ENCODE results near the gene HOXC4. TPM values are rescaled to one million over a fixed set of nuclear protein-coding genes. Genes with fewer than 3 reads are reported as not detected.

The HOXC4 gene
- total RNA-seq, 1 donor from 2014 or later = not detected

GRCh38 chr12:54018468-54018984 lies 35.1 kb upstream of the HOXC4 start:
- H3K36me3 ChIP-seq (ENCODE audit: insufficient read depth, low read length) = no peaks in the 10 kb centered on the region
- no peaks in the 10 kb centered on the region for H3K79me2 ChIP-seq (ENCODE audit: insufficient read depth, low read length)
- H2AFZ ChIP-seq (ENCODE audit: low read depth, low read length) = no peak overlapping the region
- TF ChIP-seq EZH2 (IDR thresholded peaks at IDR 0.05; ENCODE audit: insufficient read depth, low read length) = no peak
- no peak for TF ChIP-seq CTCF (IDR thresholded peaks at IDR 0.05; ENCODE audit: insufficient read depth, low read depth, low read length)
- H3K9ac ChIP-seq (ENCODE audit: low read length) = no peak overlapping the region
- no peaks in the 10 kb centered on the region for H3K4me1 ChIP-seq (ENCODE audit: insufficient read depth, low read length)
- no peak for DNase-seq (ENCODE audit: low read depth)
- H3K4me2 ChIP-seq (ENCODE audit: low read length) = peak overlapping the region; percentile 72
- Mint-ChIP-seq H3K4me1 (ENCODE audit: low read depth, unreplicated experiment) (no peaks in the 10 kb centered on the region), H3K4me3 (ENCODE audit: unreplicated experiment) (no peak overlapping the region), H3K27me3 (ENCODE audit: low read depth, unreplicated experiment) (peaks cover 85% of the 10 kb centered on the region), H3K9me3 (ENCODE audit: unreplicated experiment) (peaks cover 12% of the 10 kb centered on the region), H3K27ac (ENCODE audit: unreplicated experiment) (no peak overlapping the region), H3K36me3 (ENCODE audit: low read depth, unreplicated experiment) (peaks cover 2% of the 10 kb centered on the region)
- FAIRE-seq = no peak
- H3K27ac ChIP-seq (ENCODE audit: low read depth, low read length) = no peak overlapping the region
- H3K4me3 ChIP-seq (ENCODE audit: insufficient read depth, low read depth, low read length) = no peak overlapping the region
- no peaks in the 10 kb centered on the region for H4K20me1 ChIP-seq (ENCODE audit: insufficient read depth, low read length)
- peaks cover 84% of the 10 kb centered on the region for H3K27me3 ChIP-seq (ENCODE audit: insufficient read depth, low read length)
- no peaks in the 10 kb centered on the region for H3K9me3 ChIP-seq (ENCODE audit: insufficient read depth, low read depth, low read length)

GRCh38 chr12:54019091-54019811 lies 34.4 kb upstream of the HOXC4 start:
- H3K27ac ChIP-seq (ENCODE audit: low read depth, low read length) = no peak overlapping the region
- no peak for FAIRE-seq
- no peak overlapping the region for H3K4me3 Mint-ChIP-seq (ENCODE audit: unreplicated experiment)

More at GRCh38 chr12:54019091-54019811, 34.4 kb upstream of the HOXC4 start:
- peak; percentile 61 for TF ChIP-seq EZH2 (IDR thresholded peaks at IDR 0.05; ENCODE audit: insufficient read depth, low read length)
- TF ChIP-seq CTCF (IDR thresholded peaks at IDR 0.05; ENCODE audit: insufficient read depth, low read depth, low read length) = no peak
- Histone ChIP-seq H3K79me2 (ENCODE audit: insufficient read depth, low read length) (no peaks in the 10 kb centered on the region), H3K9me3 (ENCODE audit: insufficient read depth, low read depth, low read length) (no peaks in the 10 kb centered on the region), H3K4me2 (ENCODE audit: low read length) (no peak overlapping the region), H2AFZ (ENCODE audit: low read depth, low read length) (no peak overlapping the region), H3K4me1 (ENCODE audit: insufficient read depth, low read length) (no peaks in the 10 kb centered on the region), H3K36me3 (ENCODE audit: insufficient read depth, low read length) (no peaks in the 10 kb centered on the region), H3K27me3 (ENCODE audit: insufficient read depth, low read length) (peaks cover 84% of the 10 kb centered on the region), H3K4me3 (ENCODE audit: insufficient read depth, low read depth, low read length) (no peak overlapping the region), H3K9ac (ENCODE audit: low read length) (no peak overlapping the region), H4K20me1 (ENCODE audit: insufficient read depth, low read length) (no peaks in the 10 kb centered on the region)
- peaks cover 2% of the 10 kb centered on the region for H3K36me3 Mint-ChIP-seq (ENCODE audit: low read depth, unreplicated experiment)
- H3K4me1 Mint-ChIP-seq (ENCODE audit: low read depth, unreplicated experiment) = no peaks in the 10 kb centered on the region
- DNase-seq (ENCODE audit: low read depth) = no peak
- H3K27ac Mint-ChIP-seq (ENCODE audit: unreplicated experiment) = no peak overlapping the region
- peaks cover 85% of the 10 kb centered on the region for H3K27me3 Mint-ChIP-seq (ENCODE audit: low read depth, unreplicated experiment)
- H3K9me3 Mint-ChIP-seq (ENCODE audit: unreplicated experiment) = peaks cover 12% of the 10 kb centered on the region
